OCI-LY3 (cell line): ENCODE results near the gene FRMPD2.

Experiments used
- H2AFZ ChIP-seq: fragments of 200-600, 300-600 bp; shearing (Covaris generic); 2 replicates; pipeline ENCODE4 v1.6.0; 2014; ENCODE audit warnings: antibody characterized with exemption, low read depth, low read length
- H3K27ac ChIP-seq: fragments of 200-600, 300-600 bp; sonication (generic); 2 replicates; pipeline ENCODE4 v1.5.1; 2014; ENCODE audit warnings: mild to moderate bottlenecking, low read length, moderate library complexity, mixed read lengths
- H3K27me3 ChIP-seq: fragments of 200-600, 300-600 bp; sonication (generic); 2 replicates; pipeline ENCODE4 v1.6.1; 2014; ENCODE audit warnings: low read depth, low read length, mixed read lengths
- H3K36me3 ChIP-seq: fragments of 200-600, 300-600 bp; sonication (generic); replicated peaks from 2 replicates; pipeline ENCODE3; 2014; ENCODE audit warnings: low read depth, low read length, mixed read lengths
- H3K4me1 ChIP-seq: fragments of 300-600, 200-600 bp; sonication (generic); 2 replicates; pipeline ENCODE4 v1.6.1; 2014; ENCODE audit warnings: low read length, mixed read lengths
- H3K4me2 ChIP-seq: fragments of 200-600, 300-600 bp; sonication (generic); 2 replicates; pipeline ENCODE4 v1.6.1; 2014; ENCODE audit warnings: low read length, mixed read lengths
- H3K4me3 ChIP-seq: fragments of 300-600, 200-600 bp; sonication (generic); 2 replicates; pipeline ENCODE4 v1.5.1; 2014; ENCODE audit warnings: antibody characterized with exemption, mild to moderate bottlenecking, low read length, moderate library complexity
- H3K79me2 ChIP-seq: fragments of 300-600, 200-600 bp; shearing (Covaris generic); 2 replicates; pipeline ENCODE4 v1.6.1; 2014; ENCODE audit warnings: mild to moderate bottlenecking, low read length, mixed read lengths
- H3K9ac ChIP-seq: fragments of 300-600, 200-600 bp; shearing (Covaris generic); 2 replicates; pipeline ENCODE4 v1.6.0; 2014; ENCODE audit warnings: mild to moderate bottlenecking, low read length, moderate library complexity
- H3K9me3 ChIP-seq: fragments of 200-600, 300-600 bp; shearing (Covaris generic); 2 replicates; pipeline ENCODE4 v1.6.1; 2014; ENCODE audit warnings: low read length, mixed read lengths; ENCODE audit not compliant: insufficient read depth
- H4K20me1 ChIP-seq: fragments of 200-600, 300-600 bp; sonication (generic); 2 replicates; pipeline ENCODE4 v1.6.1; 2016; ENCODE audit warnings: low read length, mixed read lengths; ENCODE audit not compliant: insufficient read depth
- EZH2phosphoT487 ChIP-seq: fragments of 200-600 bp; shearing (Covaris generic); IDR thresholded peaks from 2 replicates; pipeline ENCODE4 v1.6.1; 2018; ENCODE audit warnings: antibody characterized with exemption, mixed run types, low read depth
- TF ChIP-seq, protein P1 (sequence below): fragments of 200-600, 300-600 bp; sonication (generic); IDR thresholded peaks from 2 replicates; pipeline ENCODE4 v1.5.1; 2014; ENCODE audit warnings: antibody characterized with exemption, low read length, low read depth

The FRMPD2 gene

DNA sequence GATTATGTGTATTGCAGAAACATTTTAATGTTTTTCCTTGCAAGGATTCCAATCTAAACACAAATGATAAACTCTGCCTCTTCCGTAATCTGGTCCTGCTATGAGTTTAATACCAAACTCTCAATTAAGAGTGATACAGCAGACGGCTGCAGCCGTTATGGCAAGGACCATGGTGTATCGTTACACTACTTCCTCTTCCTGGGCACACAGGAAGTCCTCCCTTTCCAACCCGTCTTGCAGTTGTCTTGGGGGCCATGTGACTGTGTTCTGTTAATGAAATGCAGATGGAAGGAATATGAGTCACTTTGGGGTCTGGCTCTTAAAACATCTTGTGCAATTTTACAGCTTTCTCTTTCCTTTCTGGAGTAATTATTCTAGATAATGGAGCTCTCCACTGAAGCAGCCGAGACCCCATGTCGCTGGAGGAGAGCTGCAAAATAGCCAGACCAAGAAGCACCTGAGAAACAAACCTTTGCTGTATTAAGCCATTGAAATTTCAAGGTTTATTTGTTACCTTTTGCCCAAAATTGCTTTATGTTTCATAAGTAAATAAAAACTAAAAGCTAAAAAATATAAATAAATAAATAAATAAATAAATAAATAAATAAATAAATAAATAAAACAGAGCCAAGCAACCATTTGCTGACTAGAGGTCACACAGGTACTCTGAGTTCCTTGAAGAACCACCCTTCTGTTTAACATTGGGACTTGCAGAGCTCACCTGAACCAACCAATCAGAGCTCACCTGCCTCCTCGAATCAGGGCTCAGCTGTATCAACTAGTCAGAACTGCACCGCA, 74.7 kb downstream of the FRMPD2 start:
- no peak overlapping the region for H3K4me2 ChIP-seq
- no peak for TF ChIP-seq EZH2phosphoT487
- TF ChIP-seq, protein P1, sequence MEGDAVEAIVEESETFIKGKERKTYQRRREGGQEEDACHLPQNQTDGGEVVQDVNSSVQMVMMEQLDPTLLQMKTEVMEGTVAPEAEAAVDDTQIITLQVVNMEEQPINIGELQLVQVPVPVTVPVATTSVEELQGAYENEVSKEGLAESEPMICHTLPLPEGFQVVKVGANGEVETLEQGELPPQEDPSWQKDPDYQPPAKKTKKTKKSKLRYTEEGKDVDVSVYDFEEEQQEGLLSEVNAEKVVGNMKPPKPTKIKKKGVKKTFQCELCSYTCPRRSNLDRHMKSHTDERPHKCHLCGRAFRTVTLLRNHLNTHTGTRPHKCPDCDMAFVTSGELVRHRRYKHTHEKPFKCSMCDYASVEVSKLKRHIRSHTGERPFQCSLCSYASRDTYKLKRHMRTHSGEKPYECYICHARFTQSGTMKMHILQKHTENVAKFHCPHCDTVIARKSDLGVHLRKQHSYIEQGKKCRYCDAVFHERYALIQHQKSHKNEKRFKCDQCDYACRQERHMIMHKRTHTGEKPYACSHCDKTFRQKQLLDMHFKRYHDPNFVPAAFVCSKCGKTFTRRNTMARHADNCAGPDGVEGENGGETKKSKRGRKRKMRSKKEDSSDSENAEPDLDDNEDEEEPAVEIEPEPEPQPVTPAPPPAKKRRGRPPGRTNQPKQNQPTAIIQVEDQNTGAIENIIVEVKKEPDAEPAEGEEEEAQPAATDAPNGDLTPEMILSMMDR: no peak
- H3K4me1 ChIP-seq: peaks cover 7% of the 10 kb centered on the region
- H3K27ac ChIP-seq: no peak overlapping the region
- H3K9me3 ChIP-seq: no peaks in the 10 kb centered on the region
- peak overlapping the region; percentile 39; the same call in 1 of the 2 replicates for H2AFZ ChIP-seq
- no peaks in the 10 kb centered on the region for H3K27me3 ChIP-seq
- no peak overlapping the region for H3K4me3 ChIP-seq
- H3K9ac ChIP-seq: no peak overlapping the region
- no peaks in the 10 kb centered on the region for H4K20me1 ChIP-seq
- no peaks in the 10 kb centered on the region for H3K79me2 ChIP-seq
- H3K36me3 ChIP-seq: no peaks in the 10 kb centered on the region

DNA sequence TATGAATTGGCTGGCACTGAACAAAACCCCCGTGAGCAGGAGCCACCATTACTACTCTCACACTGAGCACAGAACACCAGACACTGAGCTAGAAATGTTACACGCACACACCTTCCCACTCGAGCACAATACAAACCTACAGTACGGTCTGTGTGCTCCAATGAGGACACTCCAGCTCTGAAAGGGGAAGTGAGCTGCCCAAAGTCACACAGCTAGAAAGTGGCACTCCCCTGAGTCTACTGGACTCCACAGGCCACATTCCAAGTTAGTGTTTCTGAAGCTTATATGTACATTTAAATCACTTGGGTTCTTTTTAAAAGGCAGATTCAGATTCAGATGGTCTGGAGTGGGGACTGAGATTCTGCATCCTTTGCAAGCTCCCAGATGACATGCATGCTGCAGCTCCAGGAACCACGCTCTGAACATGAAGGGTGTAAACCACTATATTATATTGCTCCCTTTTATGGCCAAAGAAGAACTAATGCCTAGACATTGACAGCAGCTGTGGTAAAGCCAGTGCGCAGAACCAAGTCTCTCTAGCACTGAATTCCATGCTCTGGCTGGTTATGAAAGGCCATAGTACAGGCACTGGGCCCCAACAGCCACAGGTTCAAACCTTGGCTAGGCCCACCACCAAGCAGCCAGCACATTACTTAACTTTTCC, 77.1 kb downstream of the FRMPD2 start:
- no peak overlapping the region for H3K27ac ChIP-seq
- H4K20me1 ChIP-seq: no peaks in the 10 kb centered on the region
- H3K9me3 ChIP-seq: no peaks in the 10 kb centered on the region
- TF ChIP-seq EZH2phosphoT487: no peak
- TF ChIP-seq, protein P1: no peak
- no peaks in the 10 kb centered on the region for H3K36me3 ChIP-seq
- no peak overlapping the region for H3K4me3 ChIP-seq
- H3K79me2 ChIP-seq: no peaks in the 10 kb centered on the region
- H2AFZ ChIP-seq: no peak overlapping the region
- H3K27me3 ChIP-seq: no peaks in the 10 kb centered on the region
- H3K4me1 ChIP-seq: peaks cover 4% of the 10 kb centered on the region; the same call in 1 of the 2 replicates
- no peak overlapping the region for H3K9ac ChIP-seq
- H3K4me2 ChIP-seq: no peak overlapping the region

DNA sequence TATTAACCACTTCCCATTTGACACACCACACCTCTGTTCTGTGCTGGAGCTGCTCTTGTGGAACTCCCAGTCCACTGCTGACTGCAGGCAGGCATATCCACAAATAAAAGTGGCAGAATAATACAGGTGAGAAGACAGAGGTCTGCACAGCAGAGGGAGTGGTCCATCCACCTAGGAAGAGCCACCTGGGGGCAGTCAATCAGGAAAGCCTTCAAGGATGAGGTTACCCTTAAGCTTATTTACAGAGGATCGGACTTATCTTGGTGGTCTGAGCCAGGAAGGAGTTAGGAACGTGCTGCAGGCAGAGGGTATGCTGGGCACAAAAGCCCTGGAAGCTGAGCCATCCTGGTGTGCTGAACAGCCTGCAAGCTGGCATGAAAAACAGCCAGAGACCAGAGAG, 78.7 kb downstream of the FRMPD2 start:
- Histone ChIP-seq H3K27me3 (no peaks in the 10 kb centered on the region), H3K36me3 (no peaks in the 10 kb centered on the region), H3K4me1 (peaks cover 4% of the 10 kb centered on the region; the same call in 1 of the 2 replicates), H4K20me1 (no peaks in the 10 kb centered on the region), H3K9ac (no peak overlapping the region), H2AFZ (no peak overlapping the region), H3K4me2 (no peak overlapping the region), H3K9me3 (no peaks in the 10 kb centered on the region), H3K4me3 (no peak overlapping the region), H3K79me2 (no peaks in the 10 kb centered on the region), H3K27ac (no peak overlapping the region)
- TF ChIP-seq, protein P1: no peak
- no peak for TF ChIP-seq EZH2phosphoT487

DNA sequence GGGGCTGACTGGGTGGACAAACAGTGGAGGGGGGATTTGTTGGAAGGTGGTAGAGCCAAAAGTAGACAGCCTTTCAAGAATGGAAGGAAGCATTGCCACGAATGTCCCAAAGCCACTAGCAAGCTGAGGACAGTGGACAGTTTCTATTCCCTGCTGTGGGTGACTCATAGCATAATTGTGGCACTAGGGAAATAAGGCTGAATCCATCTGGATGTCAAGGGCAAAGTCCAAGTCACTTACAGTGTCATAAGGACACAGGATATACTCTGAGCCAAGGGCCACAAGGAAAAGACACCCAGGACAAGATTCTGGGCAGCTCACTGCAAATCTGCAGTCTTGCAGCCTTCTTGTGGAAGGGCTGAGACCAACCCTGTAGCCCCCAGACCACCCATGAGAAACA, 79.7 kb downstream of the FRMPD2 start:
- no peak for TF ChIP-seq EZH2phosphoT487
- TF ChIP-seq, protein P1: no peak
- Histone ChIP-seq H3K4me1 (peaks cover 4% of the 10 kb centered on the region; the same call in 1 of the 2 replicates), H3K27ac (no peak overlapping the region), H3K27me3 (no peaks in the 10 kb centered on the region), H3K79me2 (no peaks in the 10 kb centered on the region), H2AFZ (no peak overlapping the region), H3K9me3 (no peaks in the 10 kb centered on the region), H4K20me1 (no peaks in the 10 kb centered on the region), H3K9ac (no peak overlapping the region), H3K4me2 (no peak overlapping the region), H3K36me3 (no peaks in the 10 kb centered on the region), H3K4me3 (no peak overlapping the region)
